ENCODE measurements around the gene TGFB1I1.
"Not testable (repeated sequence)": the region's sequence is repeated elsewhere in the genome, so short reads cannot be mapped to it uniquely, and the experiment has no call there.

TGFB1I1 gene

GRCh38 chr16:31519759-31520431 is 47.9 kb downstream of the TGFB1I1 start:
- no peaks in the 10 kb centered on the region for H3K9me3 ChIP-seq (ENCODE audit: low read length)
- H3K27ac ChIP-seq (ENCODE audit: low read depth, low read length, poor library complexity, severe bottlenecking), result no peak overlapping the region
- no peaks in the 10 kb centered on the region for H3K79me2 ChIP-seq (ENCODE audit: insufficient read depth, low read length)
- H3K27me3 ChIP-seq (ENCODE audit: insufficient read depth, low read length), result 0 out of 2 replicates have a peak, but pooled peaks cover 6% of the 10 kb centered on the region
- H3K9me2 ChIP-seq (ENCODE audit: low read depth, low read length), result no peaks in the 10 kb centered on the region
- no peak overlapping the region for H2AFZ ChIP-seq (ENCODE audit: low read length)
- TF ChIP-seq CTCF (IDR thresholded peaks at IDR 0.05; ENCODE audit: low read length) (no peak), EZH2 (IDR thresholded peaks at IDR 0.05; ENCODE audit: borderline replicate concordance, low read length) (no peak)
- no peak overlapping the region for H3K4me2 ChIP-seq (ENCODE audit: low read length)
- no peak overlapping the region for H3K9ac ChIP-seq (ENCODE audit: low read length)
- no peaks in the 10 kb centered on the region for H3K4me1 ChIP-seq (ENCODE audit: insufficient read depth, low read length, severe bottlenecking)
- H3K36me3 ChIP-seq (ENCODE audit: insufficient read depth, low read length), result no peaks in the 10 kb centered on the region
- no peak overlapping the region for H3K4me3 ChIP-seq (ENCODE audit: low read depth, low read length, poor library complexity, severe bottlenecking)
- H4K20me1 ChIP-seq (ENCODE audit: insufficient read depth, low read length), result no peaks in the 10 kb centered on the region
- no peaks in the 10 kb centered on the region for H3F3A ChIP-seq (ENCODE audit: insufficient read depth, low read length)

GRCh38 chr16:31521368-31521767 is 49.4 kb downstream of the TGFB1I1 start:
- Histone ChIP-seq H3K9me3 (ENCODE audit: low read length) (no peaks in the 10 kb centered on the region), H3K27me3 (ENCODE audit: insufficient read depth, low read length) (0 out of 2 replicates have a peak, but pooled peaks cover 6% of the 10 kb centered on the region), H3K27ac (ENCODE audit: low read depth, low read length, poor library complexity, severe bottlenecking) (no peak overlapping the region), H3F3A (ENCODE audit: insufficient read depth, low read length) (no peaks in the 10 kb centered on the region), H3K4me3 (ENCODE audit: low read depth, low read length, poor library complexity, severe bottlenecking) (no peak overlapping the region), H3K4me2 (ENCODE audit: low read length) (no peak overlapping the region), H3K4me1 (ENCODE audit: insufficient read depth, low read length, severe bottlenecking) (no peaks in the 10 kb centered on the region), H3K9me2 (ENCODE audit: low read depth, low read length) (no peaks in the 10 kb centered on the region), H4K20me1 (ENCODE audit: insufficient read depth, low read length) (no peaks in the 10 kb centered on the region), H3K9ac (ENCODE audit: low read length) (no peak overlapping the region), H3K36me3 (ENCODE audit: insufficient read depth, low read length) (no peaks in the 10 kb centered on the region), H3K79me2 (ENCODE audit: insufficient read depth, low read length) (no peaks in the 10 kb centered on the region), H2AFZ (ENCODE audit: low read length) (no peak overlapping the region)
- TF ChIP-seq CTCF (IDR thresholded peaks at IDR 0.05; ENCODE audit: low read length) (no peak), EZH2 (IDR thresholded peaks at IDR 0.05; ENCODE audit: borderline replicate concordance, low read length) (no peak)

GRCh38 chr16:31522071-31522470 is 50.1 kb downstream of the TGFB1I1 start:
- Histone ChIP-seq H3K9ac (ENCODE audit: low read length) (no peak overlapping the region), H3K36me3 (ENCODE audit: insufficient read depth, low read length) (no peaks in the 10 kb centered on the region), H3K27me3 (ENCODE audit: insufficient read depth, low read length) (0 out of 2 replicates have a peak, but pooled peaks cover 6% of the 10 kb centered on the region), H2AFZ (ENCODE audit: low read length) (no peak overlapping the region), H3K27ac (ENCODE audit: low read depth, low read length, poor library complexity, severe bottlenecking) (no peak overlapping the region), H3K4me2 (ENCODE audit: low read length) (no peak overlapping the region), H4K20me1 (ENCODE audit: insufficient read depth, low read length) (no peaks in the 10 kb centered on the region), H3K9me3 (ENCODE audit: low read length) (no peaks in the 10 kb centered on the region), H3F3A (ENCODE audit: insufficient read depth, low read length) (no peaks in the 10 kb centered on the region), H3K79me2 (ENCODE audit: insufficient read depth, low read length) (no peaks in the 10 kb centered on the region), H3K4me1 (ENCODE audit: insufficient read depth, low read length, severe bottlenecking) (no peaks in the 10 kb centered on the region), H3K9me2 (ENCODE audit: low read depth, low read length) (no peaks in the 10 kb centered on the region), H3K4me3 (ENCODE audit: low read depth, low read length, poor library complexity, severe bottlenecking) (no peak overlapping the region)
- TF ChIP-seq CTCF (IDR thresholded peaks at IDR 0.05; ENCODE audit: low read length) (no peak), EZH2 (IDR thresholded peaks at IDR 0.05; ENCODE audit: borderline replicate concordance, low read length) (no peak)

DNA sequence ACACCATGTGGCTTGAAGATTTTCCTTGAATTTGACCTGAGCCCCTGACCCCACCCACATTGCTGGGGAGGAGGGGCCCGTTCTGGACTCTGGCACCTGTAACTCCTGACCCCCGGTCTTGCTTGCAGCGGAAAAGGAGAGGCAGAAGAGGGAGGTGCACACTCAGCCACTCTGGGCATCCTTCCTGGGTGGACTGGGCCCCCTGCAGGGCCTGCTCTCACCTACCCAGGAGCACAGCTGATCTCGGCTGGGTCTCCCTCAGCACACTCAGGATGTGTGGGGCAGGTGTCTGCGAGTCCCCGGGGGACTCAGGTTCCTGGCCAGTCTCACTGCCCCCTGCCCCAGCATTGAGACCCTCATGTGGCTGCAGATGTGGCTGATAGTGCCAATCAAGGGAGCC is 51.8 kb downstream of the TGFB1I1 start:
- not testable (repeated sequence) for H3K27me3 ChIP-seq (ENCODE audit: insufficient read depth, low read length); H2AFZ ChIP-seq (ENCODE audit: low read length); H3K4me1 ChIP-seq (ENCODE audit: insufficient read depth, low read length, severe bottlenecking)

More for the DNA sequence above, 51.8 kb downstream of the TGFB1I1 start:
- not testable (repeated sequence) for H3F3A ChIP-seq (ENCODE audit: insufficient read depth, low read length); H3K4me3 ChIP-seq (ENCODE audit: low read depth, low read length, poor library complexity, severe bottlenecking); H3K79me2 ChIP-seq (ENCODE audit: insufficient read depth, low read length); H3K27ac ChIP-seq (ENCODE audit: low read depth, low read length, poor library complexity, severe bottlenecking); H3K36me3 ChIP-seq (ENCODE audit: insufficient read depth, low read length); H3K4me2 ChIP-seq (ENCODE audit: low read length); H3K9me2 ChIP-seq (ENCODE audit: low read depth, low read length); H3K9me3 ChIP-seq (ENCODE audit: low read length); H4K20me1 ChIP-seq (ENCODE audit: insufficient read depth, low read length); H3K9ac ChIP-seq (ENCODE audit: low read length)

Measured in OCI-LY1 (cell line).